GM23248 (cell line): ENCODE data around the gene FDX2.

Experiments used
- EZH2 ChIP-seq: fragments of 200-600 bp; sonication (generic); IDR thresholded peaks from 2 replicates; pipeline ENCODE4 v1.6.1; 2018; ENCODE audit warnings: antibody characterized with exemption, mild to moderate bottlenecking; ENCODE audit not compliant: insufficient read depth, poor library complexity, severe bottlenecking
- EZH2phosphoT487 ChIP-seq: fragments of 200-600 bp; sonication (generic); IDR thresholded peaks from 2 replicates; pipeline ENCODE4 v1.6.1; 2018; ENCODE audit warnings: antibody characterized with exemption, moderate library complexity, mild to moderate bottlenecking, low read depth; ENCODE audit not compliant: insufficient read depth

GRCh38 chr19:10332965-10333757 is 17.3 kb upstream of the FDX2 start, which contains the start of gene RAVER1:
- TF ChIP-seq EZH2 (no peak), EZH2phosphoT487 (no peak)
